ENCODE data around the gene ZBTB5.

The ZBTB5 gene

DNA sequence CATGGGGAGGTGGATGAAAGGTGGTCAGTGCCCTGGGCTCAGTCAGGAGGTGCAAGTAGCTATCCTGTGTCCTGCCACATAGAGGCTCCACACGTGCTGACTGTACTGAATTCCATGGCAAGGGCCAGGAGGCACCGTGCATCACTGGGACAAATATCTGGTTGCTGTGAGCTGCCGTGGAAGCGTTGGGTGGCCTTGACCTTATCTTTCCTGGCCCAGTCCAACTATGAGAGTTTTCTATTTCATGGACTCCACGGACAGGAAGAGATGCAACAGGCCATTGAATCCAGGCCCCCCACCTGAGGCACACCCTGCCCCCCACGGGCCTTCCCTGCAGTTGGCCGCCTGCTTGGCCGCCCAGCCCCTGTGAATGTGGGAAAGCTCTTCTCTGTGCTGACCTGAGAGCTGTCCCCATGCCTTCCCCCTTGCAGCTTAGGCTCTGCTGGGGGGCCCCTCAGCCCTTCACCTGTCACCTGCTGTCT is 41.0 kb downstream of the ZBTB5 start:
- DNase-seq (ENCODE audit: low read depth) = no peak

DNA sequence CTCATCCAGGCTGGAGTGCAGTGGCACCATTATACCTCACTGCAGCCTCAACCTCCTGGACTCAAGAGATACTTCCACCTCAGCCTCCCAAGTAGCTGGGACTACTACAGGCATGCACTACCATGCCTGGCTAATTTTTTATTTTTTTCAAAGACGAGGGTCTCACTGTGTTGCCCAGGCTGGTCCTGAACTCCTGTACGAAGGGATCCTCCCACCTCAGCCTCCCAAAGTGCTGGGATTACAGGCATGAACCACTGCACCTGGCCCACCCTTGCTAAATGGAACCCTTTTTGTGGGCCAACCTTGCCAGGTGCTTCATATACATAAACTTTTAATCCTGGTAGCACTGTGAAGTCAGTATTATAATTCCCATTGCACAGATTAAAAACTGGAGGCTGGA is 41.7 kb downstream of the ZBTB5 start:
- DNase-seq (ENCODE audit: low read depth) = no peak

DNA sequence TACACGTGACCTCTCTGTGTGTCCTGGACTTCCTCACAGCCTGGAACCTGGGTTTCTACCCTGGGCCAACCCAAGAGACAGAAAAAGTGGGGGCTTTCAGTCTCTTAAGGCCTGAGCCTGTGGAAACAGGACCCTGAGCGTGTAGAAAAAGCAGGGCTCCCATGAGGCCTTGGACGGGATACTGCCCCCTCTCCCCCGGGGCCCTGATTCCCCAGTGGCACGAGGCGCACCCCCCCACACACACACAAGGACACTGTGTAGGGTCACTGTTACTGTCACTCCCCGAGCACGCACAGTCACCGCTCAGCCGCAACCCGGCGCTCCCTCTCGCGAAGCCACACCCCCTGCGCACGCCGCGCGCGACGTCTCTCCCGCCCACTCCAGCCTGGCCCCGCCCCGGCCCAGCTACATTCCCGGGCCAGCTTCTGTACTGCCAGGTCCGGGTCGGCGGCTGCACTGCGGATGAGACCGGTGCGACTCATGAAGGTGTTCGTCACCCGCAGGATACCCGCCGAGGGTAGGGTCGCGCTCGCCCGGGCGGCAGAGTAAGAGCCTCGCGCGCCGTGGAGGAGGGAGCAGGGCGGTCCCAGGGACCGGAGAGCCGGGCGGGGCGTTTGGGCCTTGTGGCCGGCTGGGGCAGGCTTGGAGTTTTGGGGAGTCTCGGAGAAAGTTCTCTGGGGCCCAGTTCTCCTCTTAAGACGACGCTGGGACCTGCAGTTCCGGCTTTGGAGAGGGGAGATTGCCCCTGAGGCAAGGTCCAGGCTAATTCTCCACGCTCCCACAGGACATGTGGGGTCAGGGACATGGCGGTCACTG is 42.8 kb downstream of the ZBTB5 start, which contains the start of gene GRHPR:
TSS of gene GRHPR (plus strand) at position 408 of the 816 bp plus-strand sequence. CDS start at position 463, 55 bp downstream.
- peak; percentile 90 for DNase-seq (ENCODE audit: low read depth)

DNA sequence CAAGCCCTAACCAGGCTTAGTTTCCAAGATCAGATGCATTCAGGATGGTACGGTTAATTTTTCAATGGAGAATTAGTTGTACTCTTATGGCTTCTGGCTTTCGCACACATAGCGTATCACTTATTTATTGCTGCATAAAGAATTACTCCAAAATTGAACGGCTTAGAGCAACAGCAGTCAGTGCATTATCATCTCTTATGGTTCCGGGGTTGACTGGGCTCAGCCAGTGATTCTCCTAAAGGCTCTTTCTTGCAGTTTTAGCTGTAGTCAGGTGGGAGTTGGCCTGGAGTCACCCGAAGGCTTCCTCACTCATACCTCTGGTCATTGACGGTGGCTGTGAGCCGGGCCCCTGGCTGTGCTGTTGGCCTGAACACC is 43.3 kb downstream of the ZBTB5 start:
- no peak for DNase-seq (ENCODE audit: low read depth)

DNA sequence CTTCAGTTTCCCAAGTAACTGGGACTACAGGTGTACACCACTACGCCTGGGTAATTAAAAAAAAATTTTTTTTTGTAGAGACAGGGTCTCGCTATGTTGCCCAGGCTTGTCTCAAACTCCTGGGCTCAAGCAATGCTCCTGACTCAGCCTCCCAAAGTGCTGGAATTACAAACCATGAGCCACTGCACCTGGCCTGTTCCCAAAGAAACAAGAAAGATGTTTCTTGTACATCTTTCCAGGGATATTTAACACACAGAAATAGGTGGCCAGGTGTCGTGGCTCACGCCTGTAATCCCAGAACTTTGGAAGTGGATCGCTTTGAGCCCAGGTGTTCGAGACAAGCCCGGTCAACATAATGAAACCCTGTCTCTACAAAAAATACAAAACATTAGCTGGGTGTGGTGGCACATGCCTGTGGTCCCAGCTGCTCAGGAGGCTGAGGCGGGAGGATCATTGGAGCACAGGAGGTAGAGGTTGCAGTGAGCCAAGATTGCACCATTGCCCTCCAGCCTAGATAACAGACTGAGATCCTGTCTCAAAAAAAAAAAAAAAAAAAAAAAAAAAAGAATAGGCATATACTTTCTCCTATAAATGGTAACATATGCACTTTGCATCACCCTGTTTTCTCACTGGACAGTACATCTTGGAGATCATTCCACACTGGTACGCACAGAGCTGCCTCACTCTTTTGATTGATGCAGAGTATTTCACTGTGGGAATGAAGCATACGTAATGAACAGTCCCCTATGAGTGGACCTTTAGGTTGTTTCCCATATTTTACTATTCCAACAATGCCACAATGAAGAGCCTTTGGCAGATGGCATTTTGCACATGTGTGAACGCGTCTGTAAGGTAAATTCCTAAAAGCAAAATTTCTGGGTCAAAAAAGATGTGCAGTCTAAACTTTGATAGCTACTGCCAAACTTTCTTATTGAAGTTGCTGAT is 44.7 kb downstream of the ZBTB5 start:
- DNase-seq (ENCODE audit: low read depth) = no peak

DNA sequence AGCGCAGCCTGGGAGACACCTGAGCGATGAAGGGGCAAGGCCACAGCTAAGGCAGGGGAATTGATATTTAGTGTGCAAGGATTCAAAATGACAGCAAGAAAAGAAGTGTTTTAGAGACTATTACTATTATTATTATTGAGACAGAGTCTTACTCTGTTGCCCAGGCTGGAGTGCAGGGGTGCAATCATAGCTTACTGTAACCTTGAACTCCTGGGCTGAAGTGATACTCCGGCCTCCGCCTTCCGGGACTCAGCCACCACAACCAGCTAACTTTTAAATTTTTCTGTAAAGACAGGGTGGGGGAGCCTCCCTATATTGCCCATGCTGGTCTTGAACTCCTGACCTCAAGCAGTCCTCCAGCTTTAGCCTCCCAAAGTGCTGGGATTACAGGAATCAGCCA is 46.0 kb downstream of the ZBTB5 start:
- DNase-seq (ENCODE audit: low read depth) = no peak

DNA sequence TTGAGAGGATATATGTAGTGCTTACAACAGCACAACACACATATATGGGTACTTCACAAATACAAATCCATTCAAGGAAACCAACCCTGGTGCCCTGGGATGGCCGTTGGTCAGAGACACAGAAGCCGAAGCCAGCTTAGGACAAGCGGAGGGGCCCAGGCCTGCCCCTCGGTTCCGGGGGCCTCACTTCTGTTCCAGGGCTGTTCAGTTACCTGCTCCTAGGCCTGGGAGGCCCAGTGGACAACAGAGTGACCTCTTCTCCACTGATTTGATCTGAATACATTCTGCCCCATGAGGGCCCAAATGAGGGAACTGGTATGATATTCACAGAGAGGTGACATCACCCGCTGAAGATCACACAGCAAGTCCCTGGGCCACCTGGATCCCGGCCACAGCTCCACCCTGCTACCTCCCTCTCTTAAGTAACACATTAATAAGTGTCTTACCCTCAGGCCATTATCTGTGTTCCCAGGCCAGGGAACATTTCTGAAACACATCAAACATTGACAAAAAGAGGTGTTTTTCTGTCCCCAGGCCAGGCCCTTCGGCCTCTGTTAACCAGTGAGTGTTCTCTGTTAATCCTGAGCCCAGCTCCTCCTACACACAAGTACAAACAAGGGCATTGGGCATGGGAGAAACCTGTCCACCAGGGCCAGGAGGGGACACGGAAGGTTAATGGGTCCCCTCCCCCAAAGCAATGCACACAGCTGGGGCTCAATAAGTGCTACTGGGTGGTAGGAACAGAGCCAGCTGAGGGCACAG is 47.2 kb downstream of the ZBTB5 start:
- DNase-seq (ENCODE audit: low read depth) = no peak

DNA sequence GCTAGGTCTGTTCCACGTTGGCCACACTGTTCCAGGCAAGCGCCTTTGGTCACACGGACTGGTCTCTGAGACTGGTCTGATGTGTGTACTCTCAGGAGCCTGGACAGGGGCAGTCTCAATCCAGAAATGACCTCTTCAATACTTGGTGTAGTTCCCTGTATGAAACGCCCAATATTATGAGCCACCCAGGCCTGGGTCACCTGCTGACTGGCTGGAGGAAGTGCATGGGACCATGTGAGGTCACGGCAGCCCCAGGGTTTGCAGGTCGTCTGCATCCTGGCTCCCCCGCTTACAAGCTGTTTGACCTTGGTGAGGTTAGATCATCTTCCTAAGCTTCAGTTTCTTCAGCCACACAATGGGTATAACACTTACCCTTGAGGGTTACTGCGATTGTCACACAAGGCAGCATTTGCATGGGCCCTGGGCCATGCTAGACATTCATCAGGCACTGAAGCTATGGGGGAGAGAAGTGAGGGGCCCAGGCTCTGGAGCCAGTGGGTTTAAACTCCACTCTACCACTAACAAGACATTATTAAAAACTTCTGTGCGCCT is 47.9 kb downstream of the ZBTB5 start:
- no peak for DNase-seq (ENCODE audit: low read depth)

DNA sequence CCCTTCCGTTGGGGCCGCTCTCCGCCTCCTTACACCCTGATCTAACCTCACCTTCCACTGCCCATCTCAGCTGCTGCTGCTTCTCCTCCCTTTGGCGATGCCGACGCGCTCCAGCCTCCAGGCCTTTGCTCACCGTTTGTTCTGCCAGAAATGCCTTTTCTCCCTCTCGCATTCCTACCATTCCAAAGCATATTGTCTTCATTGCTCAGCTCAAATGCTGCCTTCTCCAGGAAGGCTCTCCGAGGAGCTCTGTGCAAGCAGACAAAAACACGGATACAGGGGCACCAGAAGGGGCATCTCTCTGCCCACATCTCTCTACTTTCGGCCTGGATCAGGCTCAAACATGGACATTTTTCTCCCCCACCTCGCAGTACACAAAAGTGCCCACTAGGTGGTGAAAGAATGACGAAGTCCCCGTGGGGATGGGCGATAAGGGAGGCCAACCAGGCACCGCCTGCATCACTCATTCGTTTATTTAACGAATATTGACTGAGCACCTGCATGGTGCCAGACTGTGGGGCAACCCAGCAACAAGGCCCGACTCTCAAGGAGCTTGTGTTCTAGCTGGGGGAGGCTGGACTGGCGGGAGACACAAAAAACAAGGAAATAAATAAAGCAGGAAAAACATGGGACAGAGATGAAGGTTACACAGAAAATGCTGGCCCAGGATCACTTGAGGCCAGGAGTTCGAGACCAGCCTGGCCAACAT is 50.1 kb downstream of the ZBTB5 start:
- peak; percentile 71 for DNase-seq (ENCODE audit: low read depth)

DNA sequence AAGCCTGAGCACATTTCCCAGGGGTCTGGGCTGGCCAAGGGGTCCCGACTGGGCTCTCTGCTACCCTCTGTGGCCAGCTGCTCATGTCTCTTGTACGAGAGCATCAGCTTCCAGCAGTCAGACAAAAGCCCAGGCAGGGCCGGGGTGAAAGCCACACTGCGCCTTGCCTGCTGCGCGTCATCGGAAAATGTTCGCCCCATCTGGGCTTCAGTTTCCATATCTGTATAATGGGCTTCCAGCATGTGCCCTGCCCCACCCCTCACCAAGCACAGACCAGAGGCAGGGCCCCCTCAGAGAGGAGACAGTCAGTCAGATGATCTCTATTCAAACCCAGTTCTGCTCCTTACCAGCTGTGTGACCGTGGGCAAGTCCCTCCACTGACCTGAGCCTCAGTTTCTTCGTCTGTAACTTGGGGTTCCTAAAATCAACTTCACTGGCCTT is 50.7 kb downstream of the ZBTB5 start:
- DNase-seq (ENCODE audit: low read depth) = no peak

DNA sequence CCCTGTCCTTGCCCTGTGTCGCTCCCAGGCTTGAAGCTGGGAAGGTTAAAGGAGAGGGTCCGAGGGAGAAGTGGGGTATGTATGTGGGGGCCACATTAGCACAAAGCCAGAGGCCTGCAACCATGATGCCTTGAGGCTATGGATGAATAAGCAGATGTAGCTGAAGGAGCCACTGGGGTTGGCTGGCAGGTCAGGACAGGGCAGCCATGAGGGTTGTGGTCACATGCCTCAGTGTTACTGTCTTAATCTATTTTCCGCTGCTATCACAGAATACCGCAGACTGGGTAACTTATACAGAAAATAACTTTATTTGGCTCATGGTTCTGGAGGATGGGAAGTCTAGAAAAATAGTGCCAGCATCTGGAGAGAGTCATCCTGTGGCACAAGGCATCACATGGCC is 51.9 kb downstream of the ZBTB5 start:
- DNase-seq (ENCODE audit: low read depth) = no peak

DNA sequence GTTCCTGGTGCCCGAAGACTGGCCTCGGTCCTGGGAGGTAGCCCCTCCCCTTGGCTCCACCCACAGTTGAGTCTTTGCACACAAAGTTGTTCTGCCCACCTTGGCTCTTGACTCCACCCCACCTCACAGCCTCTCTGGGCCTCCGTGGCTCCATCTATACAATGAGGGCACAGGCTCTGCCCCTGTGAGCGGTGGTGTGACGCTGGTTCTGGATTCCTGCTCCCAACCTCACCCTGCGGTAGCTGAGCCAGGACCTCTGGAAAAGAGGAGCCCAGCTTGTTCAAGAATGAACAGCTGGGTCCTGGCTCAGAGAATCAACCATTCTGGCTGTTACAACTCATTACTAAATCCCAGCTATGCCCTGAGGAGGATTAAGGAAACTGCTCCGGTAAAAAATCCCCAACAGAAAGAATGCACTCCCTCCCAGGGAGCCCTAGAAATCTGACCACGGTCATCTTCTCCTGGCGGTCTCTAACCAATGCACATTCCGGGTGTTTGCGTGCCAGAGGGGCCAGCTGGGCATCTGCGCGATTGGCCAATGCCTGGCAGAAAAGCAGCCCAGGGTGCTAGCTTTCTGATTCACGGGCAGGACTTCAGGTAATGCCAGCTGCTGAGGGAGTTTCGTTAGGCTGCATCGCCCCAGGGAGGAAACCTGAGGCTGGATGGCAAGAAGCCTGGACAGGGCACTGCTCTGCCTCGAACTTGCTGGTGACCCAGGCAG is 52.7 kb downstream of the ZBTB5 start:
- DNase-seq (ENCODE audit: low read depth) = no peak

DNA sequence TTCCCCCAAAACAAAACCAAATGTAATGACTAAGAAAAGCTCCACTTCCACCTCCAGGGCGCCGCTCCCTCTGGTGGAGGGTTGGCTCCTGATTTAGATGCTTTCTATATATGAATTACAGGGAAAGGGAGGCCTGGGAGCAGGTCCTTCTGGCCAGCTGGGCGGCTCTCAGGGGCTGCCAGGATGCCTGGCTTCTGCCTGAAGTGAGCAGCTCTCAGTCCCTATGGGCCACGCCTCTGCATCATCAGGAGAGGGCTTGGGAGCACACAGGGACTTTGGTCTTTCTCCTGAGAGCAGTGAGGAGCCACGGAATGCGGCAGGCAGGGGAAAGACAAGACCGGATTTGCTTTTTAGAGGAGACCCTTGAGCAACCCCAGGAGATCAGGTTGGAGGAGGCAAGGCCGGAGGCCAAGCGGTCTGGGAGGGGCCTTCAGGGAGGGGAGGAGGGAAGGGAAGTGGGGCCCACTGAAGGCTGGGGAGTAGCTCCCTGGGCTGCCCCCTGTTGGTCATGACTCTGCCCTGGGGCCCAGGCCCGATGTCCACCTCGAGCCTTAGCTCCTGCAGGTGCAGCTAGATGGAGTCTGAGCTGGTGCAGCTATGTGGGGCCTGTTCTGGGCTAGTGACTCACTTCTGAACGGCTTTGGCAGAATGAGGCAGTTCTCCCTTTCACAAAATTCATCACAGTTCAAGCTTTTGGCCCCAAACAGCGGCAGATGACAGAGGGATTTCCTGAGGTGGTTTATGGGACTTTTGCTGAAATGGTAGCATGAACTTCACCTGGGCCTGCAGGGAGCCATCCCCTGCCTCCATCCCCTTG is 54.1 kb downstream of the ZBTB5 start:
- peak; percentile 45 for DNase-seq (ENCODE audit: low read depth)

DNA sequence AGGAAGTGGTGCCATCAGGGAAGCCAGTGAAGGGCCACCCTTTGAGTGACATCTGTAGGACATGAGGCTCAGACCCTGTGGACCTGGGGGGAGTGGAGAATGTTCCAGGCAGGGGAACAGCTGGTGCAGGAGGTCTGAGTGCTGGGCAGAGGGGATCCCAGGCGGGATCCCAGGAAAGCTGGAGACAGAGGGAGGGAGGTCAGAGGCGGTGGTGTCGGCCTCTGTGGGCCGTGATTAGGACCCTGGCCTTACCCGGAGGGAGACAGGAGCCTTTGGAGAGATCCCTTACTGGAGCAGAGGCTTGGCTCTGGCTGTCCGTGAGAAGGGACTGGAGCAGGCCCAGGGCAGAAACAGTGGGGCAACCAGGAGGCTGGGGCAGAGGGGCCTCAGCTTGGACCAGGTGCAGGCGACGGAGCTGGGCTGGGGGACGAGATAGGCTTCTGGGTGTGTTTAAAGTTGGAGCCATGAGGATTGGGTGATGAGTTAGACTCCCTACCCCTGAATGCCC is 54.8 kb downstream of the ZBTB5 start:
- no peak for DNase-seq (ENCODE audit: low read depth)

DNA sequence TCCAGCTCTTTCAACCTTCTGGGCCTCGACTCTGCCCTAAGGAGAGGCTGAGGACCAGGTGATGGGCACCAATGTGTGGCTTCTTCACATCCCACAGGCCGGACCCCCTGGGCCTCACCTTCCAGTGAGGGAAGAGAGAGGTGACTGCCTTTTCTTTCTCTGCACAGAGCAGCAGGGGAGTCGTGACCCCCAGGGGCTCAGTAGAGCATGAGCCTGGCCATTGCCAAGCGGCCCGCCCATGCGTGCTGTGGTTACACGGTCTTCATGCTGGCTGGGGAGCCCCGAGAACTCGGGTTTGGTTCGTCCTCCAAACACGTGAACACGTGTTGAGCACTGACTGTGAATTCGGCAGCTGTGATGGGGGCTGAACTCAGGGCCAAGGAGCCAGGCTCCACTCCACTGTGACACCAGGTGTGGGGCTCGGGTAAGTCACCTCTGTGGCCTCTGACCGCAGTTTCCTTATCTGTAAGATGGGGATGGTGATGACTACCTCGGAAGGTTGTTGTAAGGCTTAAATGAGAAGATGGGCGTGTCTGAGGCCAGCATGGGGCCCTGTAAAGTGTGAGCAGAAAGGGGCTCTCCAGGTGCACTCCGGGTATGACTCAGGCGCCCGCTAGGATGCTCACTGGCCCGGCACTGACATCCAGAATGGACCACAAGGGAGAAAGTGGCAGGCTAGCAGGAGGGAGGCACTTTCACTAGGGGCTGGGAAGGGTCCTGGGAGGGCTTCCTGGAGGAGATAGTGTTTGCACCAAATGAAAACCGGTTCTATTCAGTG is 56.1 kb downstream of the ZBTB5 start:
- peak; percentile 61 for DNase-seq (ENCODE audit: low read depth)

DNA sequence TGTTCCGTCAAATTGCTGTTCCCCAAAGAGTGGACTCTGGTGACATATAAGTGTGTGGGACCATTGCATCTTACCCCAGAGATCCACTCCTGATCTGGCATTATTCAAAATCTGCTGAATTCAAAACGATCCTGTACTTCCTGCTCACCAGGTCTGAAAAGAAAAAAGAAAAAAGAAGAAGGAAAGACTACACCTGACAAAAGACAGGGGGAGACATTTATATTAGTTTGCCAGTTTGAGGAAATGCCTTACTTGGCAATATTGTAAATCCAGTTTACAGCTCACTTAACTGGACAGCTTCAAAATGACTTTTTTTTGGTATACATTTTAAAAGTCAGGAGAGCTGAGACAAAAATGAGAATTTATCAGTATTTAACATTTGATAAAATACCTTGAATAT is 57.8 kb downstream of the ZBTB5 start:
- no peak for DNase-seq (ENCODE audit: low read depth)

DNA sequence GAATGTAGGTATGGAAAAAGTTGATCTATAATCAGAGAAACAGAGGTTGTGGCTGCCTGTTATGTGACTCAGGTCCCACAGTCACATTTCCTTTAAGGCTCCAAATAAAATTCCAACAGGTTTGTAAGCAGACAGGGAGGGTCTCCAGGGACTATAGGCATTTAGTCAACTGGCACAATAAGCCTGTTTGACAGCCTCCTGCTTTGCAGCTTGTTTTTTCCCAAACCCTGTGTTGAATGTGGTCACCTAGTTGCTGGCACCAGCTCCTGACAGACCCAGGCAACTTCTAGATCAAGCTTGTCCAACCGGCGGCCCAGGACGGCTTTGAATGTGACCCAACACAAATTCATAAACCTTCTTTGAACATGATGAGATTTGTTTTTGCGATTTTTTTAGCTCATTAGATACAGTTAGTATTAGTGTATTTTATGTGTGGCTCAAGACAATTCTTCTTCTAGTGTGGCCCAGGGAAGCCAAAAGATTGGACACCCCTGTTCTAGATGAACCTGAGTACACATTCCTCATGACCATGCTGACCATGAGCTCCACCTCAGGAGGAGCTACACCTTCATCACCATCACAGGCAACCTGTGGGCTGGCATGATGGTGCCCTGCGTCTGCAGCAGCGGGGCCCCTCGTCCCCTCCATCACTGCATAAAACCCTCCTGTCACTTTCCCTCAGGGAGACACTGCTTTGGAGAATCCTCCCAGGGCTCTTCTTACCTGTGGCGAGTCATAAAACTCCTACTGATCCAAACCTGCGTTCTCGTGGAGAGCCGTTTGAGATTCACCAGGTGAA is 58.4 kb downstream of the ZBTB5 start:
- DNase-seq (ENCODE audit: low read depth) = no peak

All from activated T-cell treated with anti-CD3 and anti-CD28 coated beads for 48 hours (primary cell).